ENCODE results near the gene MLPH.

The MLPH gene

GRCh38 chr2:237568121-237568660 lies 81.1 kb downstream of the MLPH start:
- 0 out of 2 replicates have a peak, but pooled peaks cover 3% of the 10 kb centered on the region for H3K27me3 ChIP-seq (ENCODE audit: control insufficient read depth, low read length)
- no peak overlapping the region for H3K4me2 ChIP-seq (ENCODE audit: low read length)
- no peak overlapping the region for H3K27ac ChIP-seq (ENCODE audit: low read depth, low read length)
- no peaks in the 10 kb centered on the region for H3K36me3 ChIP-seq (ENCODE audit: control insufficient read depth, low read length)
- H3K9me2 ChIP-seq (replicated peaks; ENCODE audit: control insufficient read depth, low read length), result no peaks in the 10 kb centered on the region
- no peaks in the 10 kb centered on the region for H3K79me2 ChIP-seq (ENCODE audit: control insufficient read depth, low read length)
- H3F3A ChIP-seq (ENCODE audit: control insufficient read depth, insufficient read depth), result no peaks in the 10 kb centered on the region
- TF ChIP-seq, protein P1, sequence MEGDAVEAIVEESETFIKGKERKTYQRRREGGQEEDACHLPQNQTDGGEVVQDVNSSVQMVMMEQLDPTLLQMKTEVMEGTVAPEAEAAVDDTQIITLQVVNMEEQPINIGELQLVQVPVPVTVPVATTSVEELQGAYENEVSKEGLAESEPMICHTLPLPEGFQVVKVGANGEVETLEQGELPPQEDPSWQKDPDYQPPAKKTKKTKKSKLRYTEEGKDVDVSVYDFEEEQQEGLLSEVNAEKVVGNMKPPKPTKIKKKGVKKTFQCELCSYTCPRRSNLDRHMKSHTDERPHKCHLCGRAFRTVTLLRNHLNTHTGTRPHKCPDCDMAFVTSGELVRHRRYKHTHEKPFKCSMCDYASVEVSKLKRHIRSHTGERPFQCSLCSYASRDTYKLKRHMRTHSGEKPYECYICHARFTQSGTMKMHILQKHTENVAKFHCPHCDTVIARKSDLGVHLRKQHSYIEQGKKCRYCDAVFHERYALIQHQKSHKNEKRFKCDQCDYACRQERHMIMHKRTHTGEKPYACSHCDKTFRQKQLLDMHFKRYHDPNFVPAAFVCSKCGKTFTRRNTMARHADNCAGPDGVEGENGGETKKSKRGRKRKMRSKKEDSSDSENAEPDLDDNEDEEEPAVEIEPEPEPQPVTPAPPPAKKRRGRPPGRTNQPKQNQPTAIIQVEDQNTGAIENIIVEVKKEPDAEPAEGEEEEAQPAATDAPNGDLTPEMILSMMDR (IDR thresholded peaks at IDR 0.05; ENCODE audit: low read depth, low read length, poor library complexity, severe bottlenecking), result no peak
- no peak for TF ChIP-seq EZH2phosphoT487 (IDR thresholded peaks at IDR 0.05; ENCODE audit: borderline replicate concordance, low read length)
- no peak overlapping the region for H3K4me3 ChIP-seq (ENCODE audit: low read length)
- no peaks in the 10 kb centered on the region for H3K4me1 ChIP-seq (ENCODE audit: control insufficient read depth, low read length)
- no peaks in the 10 kb centered on the region; the same call in 1 of the 2 replicates for H3K9me3 ChIP-seq (ENCODE audit: control insufficient read depth, insufficient read depth, low read length)
- no peaks in the 10 kb centered on the region for H4K20me1 ChIP-seq (ENCODE audit: control insufficient read depth, insufficient read depth, low read depth, low read length)

DNA sequence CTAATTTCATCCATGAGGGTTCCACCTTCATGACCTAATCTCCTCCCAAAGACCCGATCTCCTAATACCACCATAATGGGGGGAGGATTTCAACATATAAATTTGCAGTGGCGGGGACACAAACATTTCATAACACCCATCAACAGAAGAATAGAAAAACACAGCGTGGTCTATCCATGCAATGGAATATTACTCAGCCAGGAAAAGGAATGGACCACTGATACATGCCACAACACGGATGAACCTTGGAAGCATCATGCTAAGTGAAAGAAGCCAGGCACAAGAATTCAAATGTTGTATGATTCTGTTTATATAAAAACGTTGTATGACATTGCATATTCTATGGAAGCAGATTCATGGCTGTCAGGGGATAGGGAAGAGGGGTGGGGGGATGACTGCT lies 82.0 kb downstream of the MLPH start:
- H4K20me1 ChIP-seq (ENCODE audit: control insufficient read depth, insufficient read depth, low read depth, low read length), result no peaks in the 10 kb centered on the region
- no peaks in the 10 kb centered on the region for H3K4me1 ChIP-seq (ENCODE audit: control insufficient read depth, low read length)
- H3F3A ChIP-seq (ENCODE audit: control insufficient read depth, insufficient read depth), result no peaks in the 10 kb centered on the region
- no peaks in the 10 kb centered on the region for H3K79me2 ChIP-seq (ENCODE audit: control insufficient read depth, low read length)
- no peaks in the 10 kb centered on the region for H3K36me3 ChIP-seq (ENCODE audit: control insufficient read depth, low read length)
- TF ChIP-seq, protein P1 (IDR thresholded peaks at IDR 0.05; ENCODE audit: low read depth, low read length, poor library complexity, severe bottlenecking), result no peak
- no peak for TF ChIP-seq EZH2phosphoT487 (IDR thresholded peaks at IDR 0.05; ENCODE audit: borderline replicate concordance, low read length)
- 0 out of 2 replicates have a peak, but pooled peaks cover 3% of the 10 kb centered on the region for H3K27me3 ChIP-seq (ENCODE audit: control insufficient read depth, low read length)
- H3K4me3 ChIP-seq (ENCODE audit: low read length), result no peak overlapping the region
- H3K9me2 ChIP-seq (replicated peaks; ENCODE audit: control insufficient read depth, low read length), result no peaks in the 10 kb centered on the region
- no peak overlapping the region for H3K4me2 ChIP-seq (ENCODE audit: low read length)
- H3K9me3 ChIP-seq (ENCODE audit: control insufficient read depth, insufficient read depth, low read length), result no peaks in the 10 kb centered on the region; the same call in 1 of the 2 replicates
- H3K27ac ChIP-seq (ENCODE audit: low read depth, low read length), result no peak overlapping the region

DNA sequence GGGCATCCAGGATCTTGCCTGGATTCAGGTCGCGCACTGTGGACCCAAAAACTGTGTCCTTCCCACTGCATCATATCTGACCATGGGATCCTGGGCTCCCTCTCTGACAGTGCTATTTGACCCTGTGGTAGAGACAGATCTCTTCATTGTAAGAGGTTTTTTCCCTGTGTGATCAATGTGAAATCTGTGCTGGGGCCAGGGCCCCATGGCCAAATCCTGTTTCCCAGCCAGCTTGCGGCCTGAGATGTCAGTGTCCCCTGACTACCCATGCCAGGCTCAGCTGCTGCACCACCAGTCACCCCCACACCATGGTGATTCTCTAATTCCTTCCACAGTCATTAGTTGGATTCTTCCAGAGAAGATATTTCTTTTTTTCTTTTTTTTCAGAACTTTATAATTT lies 82.8 kb downstream of the MLPH start:
- Histone ChIP-seq H3F3A (ENCODE audit: control insufficient read depth, insufficient read depth) (no peaks in the 10 kb centered on the region), H3K79me2 (ENCODE audit: control insufficient read depth, low read length) (no peaks in the 10 kb centered on the region), H3K27me3 (ENCODE audit: control insufficient read depth, low read length) (0 out of 2 replicates have a peak, but pooled peaks cover 3% of the 10 kb centered on the region), H3K9me2 (replicated peaks; ENCODE audit: control insufficient read depth, low read length) (no peaks in the 10 kb centered on the region), H3K27ac (ENCODE audit: low read depth, low read length) (no peak overlapping the region), H4K20me1 (ENCODE audit: control insufficient read depth, insufficient read depth, low read depth, low read length) (no peaks in the 10 kb centered on the region), H3K36me3 (ENCODE audit: control insufficient read depth, low read length) (no peaks in the 10 kb centered on the region), H3K9me3 (ENCODE audit: control insufficient read depth, insufficient read depth, low read length) (no peaks in the 10 kb centered on the region; the same call in 1 of the 2 replicates), H3K4me3 (ENCODE audit: low read length) (no peak overlapping the region), H3K4me1 (ENCODE audit: control insufficient read depth, low read length) (no peaks in the 10 kb centered on the region), H3K4me2 (ENCODE audit: low read length) (no peak overlapping the region)
- no peak for TF ChIP-seq EZH2phosphoT487 (IDR thresholded peaks at IDR 0.05; ENCODE audit: borderline replicate concordance, low read length)
- TF ChIP-seq, protein P1 (IDR thresholded peaks at IDR 0.05; ENCODE audit: low read depth, low read length, poor library complexity, severe bottlenecking), result no peak
